SK-N-SH (cell line): ENCODE measurements around the gene ERICH6. TPM values are rescaled to one million over a fixed set of nuclear protein-coding genes. Genes with fewer than 3 reads are reported as not detected.

ENCODE experiments used
- CTCF ChIA-PET: fragments of 300-600, 350-600 bp; formaldehyde crosslinking; extraction: SDS; loops from one replicate; lab custom pipeline; 2021; lab: Yijun Ruan, JAX
- POLR2A ChIA-PET: fragments of 350-600 bp; sonication (Branson Sonifier 250); formaldehyde crosslinking; extraction: SDS; loops from one replicate; lab custom pipeline; 2020; ENCODE audit warnings: antibody characterized with exemption, inconsistent platforms; lab: Yijun Ruan, JAX
- DNase-seq: peaks from one replicate; pipeline ENCODE4 v3.0.0; 2012
- H2AFZ ChIP-seq: fragments of 200-600 bp; sonication (generic); 2 replicates; pipeline ENCODE4 v1.8.1; 2016; ENCODE audit warnings: antibody characterized with exemption, mild to moderate bottlenecking, low read depth
- H3F3A ChIP-seq: fragments of 200-600 bp; sonication (generic); replicated peaks from 2 replicates; pipeline ENCODE3; 2016; ENCODE audit warnings: antibody characterized with exemption, mild to moderate bottlenecking; ENCODE audit not compliant: insufficient read depth
- H3K27ac ChIP-seq, 2 experiments: fragments of 200-500 bp in 1 of 2; fragments of 200-600 bp in 1 of 2; sonication (Bioruptor generic) in 1 of 2; sonication (generic), shearing (Covaris generic) in 1 of 2; 2 replicates each; pipeline versions ENCODE4 v1.5.1 to v1.6.1; 2014 to 2016; ENCODE audit warnings: low read depth in 2 of 2, inconsistent platforms in 1 of 2, low read length in 1 of 2, mild to moderate bottlenecking in 1 of 2, mixed read lengths in 1 of 2
- H3K27me3 ChIP-seq: fragments of 200-600 bp; sonication (generic), shearing (Covaris generic); 2 replicates; pipeline ENCODE4 v1.6.1; 2016; ENCODE audit warnings: mixed run types; ENCODE audit not compliant: insufficient read depth
- H3K36me3 ChIP-seq, 2 experiments: fragments of 200-500 bp in 1 of 2; fragments of 200-600 bp in 1 of 2; sonication (Bioruptor generic) in 1 of 2; sonication (generic) in 1 of 2; replicated peaks in 1 of 2; 2 replicates each; pipeline versions ENCODE3 to v1.5.1; 2014 to 2016; ENCODE audit warnings: low read length in 1 of 2, mild to moderate bottlenecking in 1 of 2; ENCODE audit not compliant: insufficient read depth in 2 of 2, control insufficient read depth in 1 of 2
- H3K4me1 ChIP-seq, 2 experiments: fragments of 200-500 bp in 1 of 2; fragments of 200-600 bp in 1 of 2; sonication (Bioruptor generic) in 1 of 2; sonication (generic), shearing (Covaris generic) in 1 of 2; 2 replicates each; pipeline versions ENCODE4 v1.5.1 to v1.6.1; 2014 to 2016; ENCODE audit warnings: low read depth in 1 of 2, low read length in 1 of 2, mixed run types in 1 of 2; ENCODE audit not compliant: insufficient read depth in 2 of 2, control insufficient read depth in 1 of 2
- H3K4me2 ChIP-seq: fragments of 200-600 bp; sonication (generic), shearing (Covaris generic); 2 replicates; pipeline ENCODE4 v1.6.1; 2017; ENCODE audit warnings: mixed run types
- H3K4me3 ChIP-seq, 2 experiments: fragments of 200-500 bp in 1 of 2; fragments of 200-600 bp in 1 of 2; sonication (Bioruptor generic) in 1 of 2; sonication (generic), shearing (Covaris generic) in 1 of 2; 2 replicates each; pipeline versions ENCODE4 v1.5.1 to v1.8.1; 2014 to 2016; ENCODE audit warnings: low read depth in 2 of 2, inconsistent platforms in 1 of 2, low read length in 1 of 2, mild to moderate bottlenecking in 1 of 2, mixed read lengths in 1 of 2, moderate library complexity in 1 of 2
- H3K79me2 ChIP-seq: fragments of 200-600 bp; sonication (generic); 2 replicates; pipeline ENCODE4 v1.8.1; 2017; ENCODE audit warnings: mild to moderate bottlenecking; ENCODE audit not compliant: insufficient read depth
- H3K9ac ChIP-seq: fragments of 200-600 bp; sonication (generic); 2 replicates; pipeline ENCODE4 v1.6.1; 2017; ENCODE audit warnings: mixed run types
- H3K9me2 ChIP-seq: fragments of 200-600 bp; sonication (generic); 2 replicates; pipeline ENCODE4 v1.6.1; 2017; ENCODE audit warnings: mixed run types
- H3K9me3 ChIP-seq: fragments of 200-600 bp; sonication (generic); 2 replicates; pipeline ENCODE4 v1.6.1; 2017; ENCODE audit warnings: mixed run types, mild to moderate bottlenecking, moderate library complexity
- H4K20me1 ChIP-seq: fragments of 200-600 bp; sonication (generic); 2 replicates; pipeline ENCODE4 v1.6.1; 2017; ENCODE audit warnings: mild to moderate bottlenecking, mixed run types; ENCODE audit not compliant: insufficient read depth
- CTCF ChIP-seq: fragments of 200-600 bp; sonication (generic); IDR thresholded peaks from 2 replicates; pipeline ENCODE4 v1.6.1; 2017; ENCODE audit warnings: antibody characterized with exemption, mild to moderate bottlenecking, moderate library complexity
- FOXJ3 ChIP-seq: sonication (generic); formaldehyde crosslinking; IDR thresholded peaks from 2 replicates; pipeline ENCODE4 v1.5.1; 2020; ENCODE audit warnings: mild to moderate bottlenecking, missing genetic modification reagents
- FOXM1 ChIP-seq: IDR thresholded peaks from 2 replicates; pipeline ENCODE4 v1.4.0; 2012; ENCODE audit warnings: low read depth, mild to moderate bottlenecking
- GATA2 ChIP-seq: sonication (generic); formaldehyde crosslinking; IDR thresholded peaks from 2 replicates; pipeline ENCODE4 v1.5.0; 2020; ENCODE audit warnings: mild to moderate bottlenecking, missing genetic modification reagents
- JUND ChIP-seq: IDR thresholded peaks from 2 replicates; pipeline ENCODE4 v1.4.0; 2012
- MAX ChIP-seq: IDR thresholded peaks from 2 replicates; pipeline ENCODE4 v1.4.0; 2012; ENCODE audit warnings: low read depth
- MXI1 ChIP-seq: IDR thresholded peaks from 2 replicates; pipeline ENCODE4 v1.6.1; 2012; ENCODE audit warnings: mild to moderate bottlenecking, low read depth, low read length, improper control_type of control experiment
- POLR2AphosphoS5 ChIP-seq: IDR thresholded peaks from 2 replicates; pipeline ENCODE4 v1.6.1; 2012; ENCODE audit warnings: low read depth, low read length
- RCOR1 ChIP-seq: fragments of 150-350 bp; IDR thresholded peaks from 2 replicates; pipeline ENCODE4 v1.6.1; 2017; ENCODE audit warnings: antibody characterized with exemption, low read length
- RFX5 ChIP-seq: IDR thresholded peaks from 2 replicates; pipeline ENCODE4 v1.6.1; 2012; ENCODE audit warnings: mild to moderate bottlenecking, improper control_type of control experiment, low read length
- SIN3A ChIP-seq: IDR thresholded peaks from 2 replicates; pipeline ENCODE4 v1.6.1; 2012; ENCODE audit warnings: low read depth, mild to moderate bottlenecking, low read length, moderate library complexity, borderline replicate concordance
- TCF12 ChIP-seq: IDR thresholded peaks from 2 replicates; pipeline ENCODE4 v1.4.0; 2012
- TEAD4 ChIP-seq: IDR thresholded peaks from 2 replicates; pipeline ENCODE4 v1.4.0; 2012; ENCODE audit warnings: mild to moderate bottlenecking, borderline replicate concordance; ENCODE audit not compliant: insufficient read depth
- ZBTB33 ChIP-seq: IDR thresholded peaks from 2 replicates; pipeline ENCODE4 v1.4.0; 2012; ENCODE audit warnings: low read depth, borderline replicate concordance
- WGBS: methylation state at CpG from one replicate; pipeline ENCODE4 v1.1.6; 2017; ENCODE audit warnings: low lambda C conversion rate; 5-methylcytosine and 5-hydroxymethylcytosine counted together
- polyA plus RNA-seq, 3 experiments: library from polyadenylated mRNA; depleted of rRNA; stranded (reverse); fragments of >200 nt; gene quantifications; 2 replicates each; pipeline ENCODE4 v1.2.3, GENCODE V29; 2012

The ERICH6 gene
- polyA plus RNA-seq, 1 of the 3 experiments (the other 2 are of a cell fraction) = 0.08 TPM

- TF ChIP-seq FOXM1 = no peak
- no peak for TF ChIP-seq RCOR1
- no peak for TF ChIP-seq POLR2AphosphoS5
Observed at GRCh38 chr3:150612494-150612893, 91.2 kb downstream of the ERICH6 start (continued).

- Histone ChIP-seq H3K9ac (no peak overlapping the region), H3K4me2 (no peak overlapping the region), H3K27ac (no peak overlapping the region), H3K9me3 (no peaks in the 10 kb centered on the region), H3K27me3 (no peaks in the 10 kb centered on the region), H3K4me1 (peaks cover 2 to 14% of the 10 kb centered on the region in 2 experiments; a peak in 3 of 4 replicates), H3K9me2 (no peaks in the 10 kb centered on the region), H3F3A (peaks cover 6% of the 10 kb centered on the region), H3K4me3 (no peak overlapping the region), H3K79me2 (peaks cover 83% of the 10 kb centered on the region), H2AFZ (no peak overlapping the region), H3K36me3 (peaks cover 2 to 28% of the 10 kb centered on the region in 2 experiments), H4K20me1 (peaks cover 30% of the 10 kb centered on the region)
- POLR2A ChIA-PET = no interaction called here
- CTCF ChIA-PET = interaction anchor here (0.6 kb wide), 1 partner anchor 125 kb away, joined by 4 read pairs; no protein-coding TSS in a partner anchor
- 99% methylated on average over 19 of the region's 34 CpGs for WGBS
- TF ChIP-seq FOXJ3 (no peak), RCOR1 (no peak), ZBTB33 (no peak), SIN3A (no peak), CTCF (no peak), MAX (no peak), MXI1 (no peak), TCF12 (no peak), RFX5 (no peak), TEAD4 (no peak), GATA2 (CRISPR knock-in tag) (no peak), JUND (no peak)
- no peak for DNase-seq
Observed at GRCh38 chr3:150611666-150612065, 92.1 kb downstream of the ERICH6 start.
